GM21529 (cell line): ENCODE data around the gene LAMA5.
A peak's percentile ranks its signal among the peaks of the same experiment; 100 is the strongest.

Source experiments
- ATAC-seq: cut with Tn5 transposase; IDR thresholded peaks from one replicate; pipeline ENCODE4 v1.9.1; 2021; ENCODE audit not compliant: unreplicated experiment

LAMA5 gene

GRCh38 chr20:62372042-62372993 lies 5.2 kb upstream of the LAMA5 start:
- no peak for ATAC-seq

DNA sequence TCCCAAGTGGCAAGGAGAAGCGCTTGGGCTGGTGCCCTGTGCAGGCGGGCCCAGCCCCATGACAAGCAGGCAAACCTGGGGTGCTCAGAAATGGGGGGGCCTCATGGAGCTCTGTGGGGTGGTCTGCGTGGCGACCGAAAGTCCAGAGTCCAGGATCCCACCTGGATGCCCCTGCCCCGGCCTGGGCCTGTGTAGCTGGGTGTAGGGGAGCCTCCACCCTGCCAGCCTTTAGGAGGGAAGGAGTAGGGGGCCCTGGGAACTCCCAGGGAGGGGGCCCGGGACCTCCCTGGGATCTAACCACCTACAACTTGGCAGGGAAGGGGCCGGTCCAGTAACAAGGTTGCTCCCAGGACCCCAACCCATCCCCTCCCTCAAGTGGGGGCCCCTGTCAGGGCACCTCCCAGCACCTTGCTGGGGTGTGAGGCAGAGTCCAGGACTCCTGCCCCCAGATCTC lies 4.5 kb upstream of the LAMA5 start:
- no peak for ATAC-seq

DNA sequence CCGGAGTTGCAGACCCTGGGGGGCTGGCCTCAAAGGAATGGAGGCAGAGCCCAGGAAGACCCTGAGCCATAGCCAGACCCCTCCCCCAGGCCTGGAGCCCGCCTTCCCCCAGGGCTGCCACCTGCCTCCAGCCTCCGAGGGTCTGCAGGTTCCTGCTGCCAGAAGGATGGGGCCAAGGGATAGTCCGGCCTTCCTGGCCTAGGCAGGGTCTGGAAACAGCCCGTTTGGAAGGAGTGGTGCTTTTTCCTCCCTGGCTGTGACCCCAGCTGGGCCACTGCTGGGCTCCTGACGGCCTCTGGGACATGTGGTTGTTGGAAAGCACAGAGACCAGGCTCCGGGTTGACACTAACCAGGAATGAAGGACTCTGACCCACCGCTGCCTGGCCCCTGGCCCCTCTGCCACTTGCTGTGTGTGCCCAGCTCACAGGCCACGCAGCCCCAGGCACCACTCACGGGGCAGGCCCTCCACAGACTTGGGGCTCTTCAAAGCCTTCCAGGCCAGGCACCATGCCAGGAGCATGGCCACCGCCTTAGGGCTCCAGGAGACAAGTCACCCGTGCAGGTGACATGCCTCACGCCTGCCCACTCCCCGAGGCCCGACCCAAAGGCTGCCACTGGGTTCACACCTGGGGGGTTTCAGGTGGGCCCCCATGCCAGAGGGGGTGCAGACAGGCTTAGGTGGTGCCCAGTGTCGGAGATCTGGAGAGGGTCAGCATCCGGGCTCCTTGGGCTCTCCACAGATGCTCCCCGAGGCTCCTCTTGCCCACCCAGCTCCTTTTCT lies 3.9 kb upstream of the LAMA5 start:
- ATAC-seq, result no peak

DNA sequence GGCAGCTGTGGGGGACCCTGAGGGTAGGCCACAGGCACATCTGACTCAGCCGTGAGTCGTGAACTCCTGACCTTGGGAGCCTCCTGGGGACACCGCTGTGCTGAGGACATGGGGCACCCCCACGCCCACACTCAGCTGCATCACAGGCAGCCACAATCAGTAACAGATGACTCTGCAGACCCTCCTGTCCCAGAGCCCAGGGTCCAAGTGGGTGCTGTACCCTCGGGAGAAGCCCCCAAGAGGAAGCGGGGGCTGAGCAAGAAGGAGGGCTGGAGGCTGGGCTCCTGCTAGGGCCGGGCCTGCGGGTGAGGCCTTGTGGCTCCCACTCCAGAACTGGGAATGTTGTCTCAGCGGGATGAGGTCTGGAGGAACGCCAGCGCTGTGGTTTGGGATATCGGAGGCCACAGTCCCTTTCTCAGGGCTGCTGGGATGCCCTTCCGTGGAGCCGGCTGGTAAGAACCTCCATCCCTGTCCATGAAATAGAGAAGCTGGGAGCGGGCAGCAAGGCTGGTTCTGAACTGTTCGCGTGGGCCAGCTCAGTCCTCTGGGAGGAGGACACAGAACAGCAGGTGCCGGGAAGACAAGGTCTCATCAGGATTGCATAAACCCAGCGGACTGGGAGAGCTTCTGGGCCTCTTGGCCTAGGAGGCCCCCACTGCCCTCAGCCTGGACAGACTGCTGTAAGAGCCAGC lies 3.1 kb upstream of the LAMA5 start:
- peak; percentile 36 for ATAC-seq

- no peak for ATAC-seq
These were observed 2.7 kb upstream of the LAMA5 start for GRCh38 chr20:62369815-62370114.

- ATAC-seq, result no peak
These were observed 2.1 kb upstream of the LAMA5 start for GRCh38 chr20:62368976-62369814.

- ATAC-seq, result no peak
These were observed 1.4 kb upstream of the LAMA5 start for GRCh38 chr20:62368392-62368975.

DNA sequence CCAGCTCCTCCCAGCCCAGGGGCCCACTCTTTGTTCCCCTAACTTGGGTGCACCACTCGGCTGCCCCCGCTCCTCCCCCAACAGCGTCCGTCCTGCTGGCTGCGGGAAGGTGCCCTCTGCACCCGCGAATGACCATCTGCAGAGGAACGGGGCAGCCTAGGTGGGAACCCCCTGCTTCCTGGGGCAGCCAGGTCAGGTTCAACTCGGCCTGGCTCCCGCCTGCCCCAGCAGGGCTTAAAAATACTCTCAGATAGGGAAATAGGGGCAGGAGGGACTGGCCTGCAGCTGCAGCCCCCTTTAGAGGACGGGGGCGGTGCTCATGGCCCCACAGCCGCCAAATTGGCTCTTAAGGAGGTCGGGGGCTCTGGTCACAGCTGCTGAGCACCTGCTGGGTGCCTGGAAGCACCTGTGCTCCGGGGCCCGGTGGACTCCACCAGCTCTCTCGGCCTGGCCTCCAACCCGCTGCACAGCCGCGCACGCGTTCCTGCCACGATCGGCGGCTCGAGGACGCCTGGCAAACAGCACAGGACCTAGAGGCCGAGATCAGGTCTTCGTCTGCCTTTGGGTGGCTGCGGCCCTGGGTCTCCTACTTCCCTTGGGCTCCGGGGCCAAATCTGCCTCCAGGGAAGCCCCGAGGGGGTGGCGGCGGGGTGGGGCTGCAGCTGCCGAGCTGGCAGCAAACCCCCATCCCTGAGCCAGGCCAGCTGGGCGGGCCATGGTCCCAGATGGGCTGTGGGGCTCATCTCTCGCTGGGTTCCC lies 700 bp upstream of the LAMA5 start:
- ATAC-seq, result no peak

GRCh38 chr20:62366370-62367135 lies 559 bp downstream of the LAMA5 start:
- no peak for ATAC-seq

GRCh38 chr20:62365814-62366369 lies 1.2 kb downstream of the LAMA5 start:
- no peak for ATAC-seq

- ATAC-seq, result no peak
These were observed 2.0 kb downstream of the LAMA5 start for GRCh38 chr20:62364911-62365736.

DNA sequence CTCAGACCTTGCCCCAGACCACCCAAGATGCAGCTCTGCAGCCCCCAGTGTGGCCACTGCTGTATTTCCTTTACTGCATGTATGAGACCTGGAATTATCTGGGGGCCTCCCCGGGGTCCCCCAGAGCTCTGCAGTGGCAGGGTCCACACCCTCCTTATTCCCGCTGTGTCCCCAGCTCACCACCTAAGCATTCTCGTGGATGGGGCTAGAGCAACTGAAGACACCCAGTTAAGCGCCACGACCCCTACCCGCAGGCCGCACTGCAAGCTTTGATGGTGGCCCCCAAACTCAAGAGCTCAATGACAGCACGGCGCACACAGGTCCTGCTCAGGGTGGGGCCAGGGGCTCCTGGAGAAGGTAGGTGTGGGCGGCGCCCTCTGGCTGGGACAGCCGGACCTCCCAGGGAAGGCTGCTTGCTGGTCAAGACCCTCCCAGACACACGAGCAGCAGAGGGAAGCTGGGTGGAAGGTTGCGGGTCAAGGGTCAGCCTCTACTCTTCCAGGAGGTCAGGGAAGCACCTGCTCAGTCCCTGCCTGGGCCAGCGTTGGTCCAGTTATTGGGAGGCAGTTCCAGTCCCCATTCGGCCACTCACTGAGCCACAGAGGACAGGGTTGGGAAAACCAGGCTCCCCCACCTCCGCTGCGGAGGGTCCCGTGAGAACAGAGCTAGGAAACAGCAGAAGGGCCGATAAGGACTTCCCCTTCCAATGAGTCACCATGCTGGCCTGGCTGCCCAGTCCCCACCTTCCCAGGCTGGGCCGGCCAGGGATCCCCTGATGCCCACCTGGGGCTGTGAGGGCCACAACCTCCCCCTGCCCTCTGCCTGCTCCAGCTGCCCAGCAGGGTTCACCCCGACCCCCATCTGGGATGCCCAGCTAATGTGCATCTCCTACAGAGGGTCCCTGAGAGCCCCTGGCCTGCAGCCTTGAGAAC lies 2.9 kb downstream of the LAMA5 start:
- no peak for ATAC-seq

GRCh38 chr20:62362991-62363919 lies 3.9 kb downstream of the LAMA5 start:
- ATAC-seq, result no peak

GRCh38 chr20:62362590-62362940 lies 4.5 kb downstream of the LAMA5 start:
- ATAC-seq, result no peak

DNA sequence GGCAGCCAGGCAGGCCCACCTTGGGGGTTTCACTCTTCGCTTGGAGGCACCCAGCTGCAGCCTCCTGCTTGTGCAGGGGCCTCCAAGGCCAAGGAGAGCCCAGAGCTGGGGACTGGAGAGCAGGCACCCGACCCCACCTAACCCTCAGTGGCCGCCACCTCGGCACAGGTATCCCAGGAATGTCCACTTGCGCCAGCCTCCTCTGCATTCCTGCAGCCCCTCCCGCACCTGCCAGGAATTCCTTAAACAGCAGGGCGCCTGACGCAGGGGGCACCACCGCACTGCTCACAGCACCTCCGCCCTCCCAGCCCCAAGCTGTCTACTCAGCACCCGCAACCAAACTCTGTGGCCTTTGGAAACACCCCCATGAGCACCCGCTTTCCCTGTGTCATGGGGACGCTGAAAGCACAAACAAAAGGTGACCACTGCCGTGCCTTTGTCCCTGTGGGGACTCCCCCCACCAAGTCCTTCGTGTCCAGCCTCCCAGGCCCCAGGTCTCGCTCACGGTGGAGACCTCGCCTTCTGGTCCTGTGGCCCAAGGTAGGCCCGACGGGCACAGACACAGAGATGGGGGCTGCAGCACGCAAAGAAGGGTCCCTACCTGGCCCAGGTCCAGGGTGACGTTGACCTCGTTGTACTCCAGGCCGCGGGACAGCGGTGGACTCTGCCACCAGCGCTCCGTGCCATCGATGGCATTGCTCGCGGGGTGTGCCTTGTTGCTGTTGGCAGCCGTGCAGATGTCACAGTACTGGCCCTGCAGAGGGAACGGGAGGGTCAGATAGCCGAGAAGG lies 5.1 kb downstream of the LAMA5 start:
- ATAC-seq, result no peak
